Activated CD4-positive, alpha-beta T cell treated with anti-CD3 and anti-CD28 coated beads, Interleukin-2, Interleukin-4, amounts not matched to agents 100 ng/mL and 50 ng/mL, durations not matched to agents 16 hours and 8 hours (primary cell): ENCODE data around the gene MIGA1.
"Not testable (repeated sequence)": the region's sequence is repeated elsewhere in the genome, so short reads cannot be mapped to it uniquely, and the experiment has no call there.

Experiments
- DNase-seq: peaks from one replicate; pipeline ENCODE4 v3.0.0-alpha.2; 2020; ENCODE audit warnings: low spot score

The MIGA1 gene

GRCh38 chr1:77918918-77919317, 139.5 kb downstream of the MIGA1 start:
- DNase-seq = not testable (repeated sequence)

DNA sequence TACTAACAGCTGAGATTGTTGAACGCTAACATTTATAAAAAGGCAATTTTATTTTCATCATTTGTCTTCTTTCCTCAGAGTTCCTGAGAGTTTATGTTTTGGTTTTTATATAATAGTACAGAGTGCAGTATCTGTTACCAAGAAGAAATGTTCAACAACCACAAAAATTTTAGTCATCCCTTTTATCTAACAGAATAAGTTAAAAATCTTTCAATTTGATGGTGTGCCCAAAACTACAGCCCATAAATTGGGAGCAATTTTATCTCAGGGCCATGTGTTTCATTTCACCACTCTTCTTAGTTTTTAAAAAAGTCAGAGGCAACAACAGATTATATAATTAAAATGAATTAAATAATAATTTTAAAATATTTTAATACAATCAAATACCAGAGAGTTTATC, 146.1 kb downstream of the MIGA1 start:
- no peak for DNase-seq

DNA sequence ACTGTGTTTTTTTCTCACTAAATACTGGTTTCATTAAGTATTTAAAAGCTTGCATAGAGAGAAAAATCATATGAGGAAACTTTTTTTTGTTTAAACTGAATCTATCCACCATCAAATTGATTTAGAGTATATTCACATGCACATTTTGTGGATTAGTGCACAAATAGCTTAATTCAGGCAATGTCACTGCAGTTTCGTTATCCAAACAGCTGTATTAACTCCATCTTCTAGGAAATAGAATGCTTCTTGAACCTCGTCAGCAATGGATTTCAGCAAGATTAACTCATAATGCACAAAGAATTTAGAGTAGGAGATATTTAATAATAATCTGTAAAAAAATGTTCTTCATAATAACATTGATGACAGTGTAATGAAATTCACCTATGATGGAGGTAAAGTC, 146.5 kb downstream of the MIGA1 start:
- DNase-seq = no peak

- DNase-seq = peak; percentile 42
Measured at GRCh38 chr1:77926561-77927357, 147.3 kb downstream of the MIGA1 start.

DNA sequence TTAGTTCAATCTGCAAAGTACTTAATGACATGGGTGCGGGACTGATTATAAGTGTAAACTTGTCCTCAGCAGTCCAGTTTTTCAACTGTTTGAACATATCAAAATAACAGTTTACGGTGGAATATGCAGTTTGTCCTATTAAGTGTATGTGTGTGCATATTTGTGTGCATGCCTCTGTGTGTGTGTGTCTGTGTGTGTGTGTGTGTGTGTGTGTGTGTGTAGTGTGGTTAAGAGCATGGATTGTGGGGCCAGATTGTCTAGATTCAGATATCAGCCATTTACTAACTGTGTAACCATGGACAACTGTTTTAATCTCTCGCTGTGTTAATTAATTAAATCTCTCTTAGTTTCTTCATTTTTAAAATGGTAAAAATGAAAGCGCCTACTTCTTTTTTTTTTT, 148.0 kb downstream of the MIGA1 start:
- no peak for DNase-seq
